ENCODE data around the gene RPL27.

DNA sequence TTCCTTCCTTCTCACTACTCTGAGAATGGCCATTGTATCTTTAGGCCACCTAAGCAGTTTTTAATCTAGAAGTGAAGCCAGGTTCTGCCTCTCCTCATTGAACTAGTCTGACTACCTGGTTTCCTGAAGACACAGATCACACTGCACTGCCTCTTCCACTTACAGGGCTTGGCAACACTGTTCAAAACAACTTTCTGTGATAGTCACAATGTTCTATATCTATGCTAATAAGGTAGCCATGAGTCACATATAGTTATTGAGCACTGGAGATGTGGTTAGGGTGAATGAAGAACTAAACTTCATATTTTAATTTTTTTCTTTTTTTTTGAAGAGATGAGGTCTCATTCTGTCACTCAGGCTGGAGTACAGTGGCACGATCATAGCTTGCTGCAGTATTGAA, 53.8 kb downstream of the RPL27 start:
- no peak for TF ChIP-seq EZH2 (IDR thresholded peaks at IDR 0.05; ENCODE audit: borderline replicate concordance, low read depth, low read length, severe bottlenecking)
- no peak for TF ChIP-seq CTCF (IDR thresholded peaks at IDR 0.05; ENCODE audit: extremely low read depth in 1 of 2, insufficient read depth in 1 of 2, low read depth in 1 of 2, low read length in 2 of 2)
- TF ChIP-seq POLR2A (IDR thresholded peaks at IDR 0.05; ENCODE audit: low read depth, low read length): no peak
- no peak for TF ChIP-seq POLR2AphosphoS5 (IDR thresholded peaks at IDR 0.05; ENCODE audit: insufficient read depth, low read depth, low read length)
- TF ChIP-seq MYC (IDR thresholded peaks at IDR 0.05; ENCODE audit: low read depth, low read length): no peak
- TF ChIP-seq, protein P1, sequence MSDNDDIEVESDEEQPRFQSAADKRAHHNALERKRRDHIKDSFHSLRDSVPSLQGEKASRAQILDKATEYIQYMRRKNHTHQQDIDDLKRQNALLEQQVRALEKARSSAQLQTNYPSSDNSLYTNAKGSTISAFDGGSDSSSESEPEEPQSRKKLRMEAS (IDR thresholded peaks at IDR 0.05; ENCODE audit: insufficient read depth, insufficient read length): no peak
- TF ChIP-seq FOS (IDR thresholded peaks at IDR 0.05; ENCODE audit: borderline replicate concordance, insufficient read depth, low read length): no peak
- TF ChIP-seq JUN (IDR thresholded peaks at IDR 0.05; ENCODE audit: borderline replicate concordance, insufficient read depth, insufficient read length, low read depth): no peak

Measured in endothelial cell of umbilical vein (primary cell).